ENCODE measurements around the gene GRM4. TPM values are rescaled to one million over a fixed set of nuclear protein-coding genes. Genes with fewer than 3 reads are reported as not detected.

The GRM4 gene
- total RNA-seq, 1 donor from 2014 or later, result 1.2 TPM

DNA sequence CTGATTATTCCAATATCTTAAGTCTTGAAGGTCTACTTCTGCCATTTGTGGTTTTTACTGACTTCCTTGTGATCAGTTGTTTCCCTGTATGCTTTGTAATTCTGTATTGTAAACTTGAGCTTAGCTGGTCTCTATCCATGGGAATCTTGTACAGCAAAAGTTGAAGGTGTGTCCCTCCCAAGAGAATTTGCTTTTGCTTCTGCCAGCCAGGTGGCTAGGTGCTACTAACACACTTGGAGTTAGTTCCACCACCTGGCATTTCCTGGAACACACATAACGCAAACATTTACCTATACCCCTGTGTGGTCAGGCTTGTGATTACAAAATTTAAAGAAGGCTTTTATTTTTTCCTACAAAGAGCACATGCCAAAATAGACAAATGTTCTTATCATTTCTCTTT, 141.2 kb downstream of the GRM4 start:
- TF ChIP-seq EZH2phosphoT487 (IDR thresholded peaks at IDR 0.05) (no peak), EZH2 (IDR thresholded peaks at IDR 0.05) (no peak)
- TF ChIP-seq, protein P1, sequence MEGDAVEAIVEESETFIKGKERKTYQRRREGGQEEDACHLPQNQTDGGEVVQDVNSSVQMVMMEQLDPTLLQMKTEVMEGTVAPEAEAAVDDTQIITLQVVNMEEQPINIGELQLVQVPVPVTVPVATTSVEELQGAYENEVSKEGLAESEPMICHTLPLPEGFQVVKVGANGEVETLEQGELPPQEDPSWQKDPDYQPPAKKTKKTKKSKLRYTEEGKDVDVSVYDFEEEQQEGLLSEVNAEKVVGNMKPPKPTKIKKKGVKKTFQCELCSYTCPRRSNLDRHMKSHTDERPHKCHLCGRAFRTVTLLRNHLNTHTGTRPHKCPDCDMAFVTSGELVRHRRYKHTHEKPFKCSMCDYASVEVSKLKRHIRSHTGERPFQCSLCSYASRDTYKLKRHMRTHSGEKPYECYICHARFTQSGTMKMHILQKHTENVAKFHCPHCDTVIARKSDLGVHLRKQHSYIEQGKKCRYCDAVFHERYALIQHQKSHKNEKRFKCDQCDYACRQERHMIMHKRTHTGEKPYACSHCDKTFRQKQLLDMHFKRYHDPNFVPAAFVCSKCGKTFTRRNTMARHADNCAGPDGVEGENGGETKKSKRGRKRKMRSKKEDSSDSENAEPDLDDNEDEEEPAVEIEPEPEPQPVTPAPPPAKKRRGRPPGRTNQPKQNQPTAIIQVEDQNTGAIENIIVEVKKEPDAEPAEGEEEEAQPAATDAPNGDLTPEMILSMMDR (IDR thresholded peaks at IDR 0.05), result no peak
- DNase-seq (ENCODE audit: low spot score), result no peak
- Histone ChIP-seq H3K36me3 (no peaks in the 10 kb centered on the region), H3K27me3 (peaks cover 18% of the 10 kb centered on the region), H3K4me2 (no peak overlapping the region), H2AFZ (replicated peaks) (no peak overlapping the region), H3K79me2 (ENCODE audit: low read depth) (no peaks in the 10 kb centered on the region), H3K4me3 (no peak overlapping the region), H3F3A (ENCODE audit: low read depth) (no peaks in the 10 kb centered on the region), H3K9ac (no peak overlapping the region), H3K27ac (no peak overlapping the region), H3K9me3 (ENCODE audit: low read depth) (no peaks in the 10 kb centered on the region), H4K20me1 (ENCODE audit: low read depth) (no peaks in the 10 kb centered on the region), H3K4me1 (peaks cover 4% of the 10 kb centered on the region)
- Mint-ChIP-seq H3K36me3 (no peaks in the 10 kb centered on the region), H3K9me3 (peaks cover 18% of the 10 kb centered on the region), H3K4me3 (no peak overlapping the region), H3K4me1 (peaks cover 21% of the 10 kb centered on the region), H3K27ac (no peak overlapping the region), H3K27me3 (ENCODE audit: insufficient read depth, low read depth) (peaks cover 17% of the 10 kb centered on the region)

- Histone ChIP-seq H3F3A (ENCODE audit: low read depth) (no peaks in the 10 kb centered on the region), H3K9ac (no peak overlapping the region), H3K79me2 (ENCODE audit: low read depth) (no peaks in the 10 kb centered on the region), H4K20me1 (ENCODE audit: low read depth) (no peaks in the 10 kb centered on the region), H3K4me2 (no peak overlapping the region), H3K9me3 (ENCODE audit: low read depth) (no peaks in the 10 kb centered on the region), H2AFZ (replicated peaks) (no peak overlapping the region), H3K27ac (no peak overlapping the region), H3K27me3 (peaks cover 18% of the 10 kb centered on the region), H3K4me3 (no peak overlapping the region), H3K36me3 (no peaks in the 10 kb centered on the region), H3K4me1 (peaks cover 4% of the 10 kb centered on the region)
- Mint-ChIP-seq H3K4me3 (no peak overlapping the region), H3K9me3 (peaks cover 17% of the 10 kb centered on the region), H3K4me1 (peaks cover 21% of the 10 kb centered on the region), H3K27ac (no peak overlapping the region), H3K36me3 (no peaks in the 10 kb centered on the region), H3K27me3 (ENCODE audit: insufficient read depth, low read depth) (peaks cover 17% of the 10 kb centered on the region)
- TF ChIP-seq EZH2phosphoT487 (IDR thresholded peaks at IDR 0.05) (no peak), EZH2 (IDR thresholded peaks at IDR 0.05) (no peak)
- TF ChIP-seq, protein P1 (IDR thresholded peaks at IDR 0.05), result no peak
- no peak for DNase-seq (ENCODE audit: low spot score)
Measured at GRCh38 chr6:34003962-34004361, 141.9 kb downstream of the GRM4 start.

DNA sequence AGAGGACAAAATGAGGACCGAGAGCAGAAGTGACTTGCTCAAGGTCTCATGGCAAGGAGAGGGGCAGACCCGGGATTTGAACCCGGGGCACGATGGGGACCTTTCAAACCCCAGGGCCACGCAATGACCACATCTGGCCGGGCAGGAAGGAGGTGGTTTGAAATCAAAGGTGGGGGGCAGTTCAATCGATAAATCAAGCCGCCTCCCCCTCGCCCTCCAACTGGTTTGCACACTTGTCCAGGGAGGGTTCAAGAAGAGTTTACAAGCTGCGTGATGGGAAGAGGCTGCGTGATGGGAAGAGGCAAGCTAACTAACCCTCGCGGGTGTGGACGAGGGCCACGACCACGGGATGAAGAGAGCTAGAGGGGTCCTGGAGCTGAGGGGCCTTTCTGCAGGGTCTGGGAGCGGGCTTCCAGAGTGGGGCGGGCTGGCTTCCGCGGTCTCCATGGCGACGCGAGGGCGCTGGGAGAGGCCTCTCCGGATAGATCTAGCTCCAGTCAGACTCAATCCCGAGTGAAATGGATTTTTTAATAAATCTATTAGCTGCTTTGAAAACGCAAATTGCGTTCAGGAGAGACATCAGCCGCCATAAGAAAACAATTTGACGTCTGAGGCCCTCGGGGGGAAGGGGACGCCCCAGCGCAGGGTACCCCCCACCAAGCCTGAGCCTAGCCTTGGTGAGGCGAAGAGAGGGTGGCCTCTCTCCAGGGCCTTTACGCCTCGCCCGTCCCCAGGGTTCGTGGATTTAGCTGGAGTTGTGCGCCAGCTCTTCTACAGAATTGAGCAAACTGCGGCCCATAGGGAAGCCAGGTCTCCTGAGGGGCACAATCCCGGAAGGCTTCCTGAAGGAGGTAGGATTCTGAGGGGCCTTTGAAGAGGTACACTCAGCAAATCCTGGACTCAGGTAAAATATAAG, 143.9 kb downstream of the GRM4 start:
- H3K27ac ChIP-seq, result no peak overlapping the region
- H3K4me1 Mint-ChIP-seq, result peaks cover 21% of the 10 kb centered on the region
- TF ChIP-seq, protein P1 (IDR thresholded peaks at IDR 0.05), result no peak
- no peak for TF ChIP-seq EZH2 (IDR thresholded peaks at IDR 0.05)
- no peak for TF ChIP-seq EZH2phosphoT487 (IDR thresholded peaks at IDR 0.05)

More for the DNA sequence above, 143.9 kb downstream of the GRM4 start:
- Histone ChIP-seq H4K20me1 (ENCODE audit: low read depth) (no peaks in the 10 kb centered on the region), H3K9me3 (ENCODE audit: low read depth) (no peaks in the 10 kb centered on the region), H3K4me3 (no peak overlapping the region), H3K4me1 (peaks cover 4% of the 10 kb centered on the region), H3K4me2 (no peak overlapping the region), H3K27me3 (peaks cover 18% of the 10 kb centered on the region), H2AFZ (replicated peaks) (no peak overlapping the region), H3K79me2 (ENCODE audit: low read depth) (no peaks in the 10 kb centered on the region), H3K9ac (no peak overlapping the region), H3F3A (ENCODE audit: low read depth) (no peaks in the 10 kb centered on the region), H3K36me3 (no peaks in the 10 kb centered on the region)
- peaks cover 16% of the 10 kb centered on the region for H3K27me3 Mint-ChIP-seq (ENCODE audit: insufficient read depth, low read depth)
- no peaks in the 10 kb centered on the region for H3K36me3 Mint-ChIP-seq
- H3K27ac Mint-ChIP-seq, result peak overlapping the region; percentile 58
- peaks cover 13% of the 10 kb centered on the region for H3K9me3 Mint-ChIP-seq
- DNase-seq (ENCODE audit: low spot score), result no peak
- no peak overlapping the region for H3K4me3 Mint-ChIP-seq
